ENCODE results near the gene WIPF2. TPM values are rescaled to one million over a fixed set of nuclear protein-coding genes. Genes with fewer than 3 reads are reported as not detected.
A peak's percentile ranks its signal among the peaks of the same experiment; 100 is the strongest.

WIPF2 gene, protein sequence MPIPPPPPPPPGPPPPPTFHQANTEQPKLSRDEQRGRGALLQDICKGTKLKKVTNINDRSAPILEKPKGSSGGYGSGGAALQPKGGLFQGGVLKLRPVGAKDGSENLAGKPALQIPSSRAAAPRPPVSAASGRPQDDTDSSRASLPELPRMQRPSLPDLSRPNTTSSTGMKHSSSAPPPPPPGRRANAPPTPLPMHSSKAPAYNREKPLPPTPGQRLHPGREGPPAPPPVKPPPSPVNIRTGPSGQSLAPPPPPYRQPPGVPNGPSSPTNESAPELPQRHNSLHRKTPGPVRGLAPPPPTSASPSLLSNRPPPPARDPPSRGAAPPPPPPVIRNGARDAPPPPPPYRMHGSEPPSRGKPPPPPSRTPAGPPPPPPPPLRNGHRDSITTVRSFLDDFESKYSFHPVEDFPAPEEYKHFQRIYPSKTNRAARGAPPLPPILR
- polyA plus RNA-seq (2013) = 11.1 TPM

DNA sequence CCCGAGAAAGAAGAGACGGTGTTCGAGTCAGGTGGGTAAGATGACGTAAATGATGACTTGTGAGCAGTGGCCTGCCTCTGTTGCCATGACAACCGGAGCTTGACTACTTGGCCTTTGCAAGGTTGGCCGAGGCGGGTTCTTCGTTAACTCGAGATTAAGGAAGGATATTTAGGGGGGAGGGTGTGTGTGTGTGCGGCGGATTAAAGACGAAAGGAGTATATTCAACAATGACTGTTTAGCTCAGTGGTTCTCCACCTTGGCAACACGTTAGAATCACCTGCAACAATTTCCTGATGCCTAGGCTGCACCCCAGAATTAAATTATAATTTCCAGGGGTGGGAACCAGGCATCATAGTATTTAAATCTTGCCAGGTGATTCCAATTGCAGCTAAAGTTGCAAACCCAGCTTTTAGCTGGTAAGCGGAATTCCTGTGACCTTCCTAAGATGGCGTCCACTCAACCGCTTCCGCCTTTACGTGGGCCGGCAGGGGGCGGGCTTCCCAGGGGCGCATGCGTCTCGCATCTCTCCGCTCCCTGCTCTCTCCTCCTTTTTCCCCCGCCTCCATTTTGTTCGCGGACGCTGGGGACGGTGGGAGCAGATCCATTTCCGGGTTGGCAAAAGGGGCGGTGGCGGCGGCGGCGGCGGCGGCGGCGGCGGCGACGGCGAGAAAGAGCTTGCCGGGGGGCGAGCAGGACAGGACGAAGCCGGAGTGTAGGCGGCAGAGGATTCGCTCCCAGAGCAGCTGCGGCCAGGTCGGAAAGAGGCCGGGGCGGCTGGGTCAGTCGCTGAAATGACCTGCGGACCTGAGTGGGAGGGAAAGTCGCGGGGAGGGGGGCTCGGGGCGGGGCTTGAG lies at the start of gene WIPF2:
Gene WIPF2, plus strand, starts transcription at position 565 of the 854 bp plus-strand sequence. CDS start 37,156 bp downstream, outside the sequence.
- Histone ChIP-seq H3K27ac (ENCODE audit: insufficient read depth in 1 of 2, low read depth in 1 of 2, low read length in 2 of 2, poor library complexity in 1 of 2, severe bottlenecking in 2 of 2) (peak within 1 kb of the TSS; percentile 93 to 96), H3K27me3 (replicated peaks in 2 of 5; ENCODE audit: control insufficient read depth in 4 of 5, insufficient read depth in 5 of 5, low read length in 4 of 5) (no peaks in the 10 kb centered on the region), H3K36me3 (ENCODE audit: control insufficient read depth in 4 of 4, insufficient read depth in 4 of 4, low read length in 3 of 4) (peaks cover 0 to 2% (median 0%) of the 10 kb centered on the region in 4 experiments), H3K4me3 (ENCODE audit: control insufficient read depth in 1 of 7, extremely low read depth in 1 of 7, insufficient read depth in 4 of 7, low read depth in 2 of 7, low read length in 6 of 7) (peak within 1 kb of the TSS; percentile 40 to 94 (median 87)), H3K4me1 (ENCODE audit: control extremely low read depth in 1 of 4, control insufficient read depth in 4 of 4, insufficient read depth in 4 of 4, low read length in 3 of 4) (peaks cover 0 to 12% (median 7%) of the 10 kb centered on the region in 4 experiments), H3K9me3 (ENCODE audit: control extremely low read depth in 1 of 5, control insufficient read depth in 4 of 5, insufficient read depth in 2 of 5, low read depth in 1 of 5, low read length in 4 of 5) (no peaks in the 10 kb centered on the region)
- ChIA-PET CTCF (interaction anchor here (0.5 to 3.0 kb wide), 14 partner anchors 10 to 139 kb away, joined by 3 to 21 read pairs (median 4); partner anchors contain the start of gene CDC6), POLR2A (interaction anchor here (0.6 to 1.4 kb wide), 3 partner anchors 15 to 314 kb away, joined by 3 to 4 read pairs (median 3); no protein-coding TSS in a partner anchor)
- DNase-seq = peak; percentile 98 to 99 (median 98)
- under 1% methylated on average over 36 of the region's 59 CpGs for WGBS (ENCODE audit: insufficient coverage)

GRCh38 chr17:40170325-40170724 lies 48.8 kb upstream of the WIPF2 start:
- Histone ChIP-seq H3K4me3 (ENCODE audit: control insufficient read depth in 1 of 7, extremely low read depth in 1 of 7, insufficient read depth in 4 of 7, low read depth in 2 of 7, low read length in 6 of 7) (no peak overlapping the region), H3K4me1 (ENCODE audit: control extremely low read depth in 1 of 4, control insufficient read depth in 4 of 4, insufficient read depth in 4 of 4, low read length in 3 of 4) (no peaks in the 10 kb centered on the region), H3K36me3 (ENCODE audit: control insufficient read depth in 4 of 4, insufficient read depth in 4 of 4, low read length in 3 of 4) (peaks cover 29 to 76% (median 52%) of the 10 kb centered on the region in 4 experiments), H3K27me3 (replicated peaks in 2 of 5; ENCODE audit: control insufficient read depth in 4 of 5, insufficient read depth in 5 of 5, low read length in 4 of 5) (no peaks in the 10 kb centered on the region), H3K27ac (ENCODE audit: insufficient read depth in 1 of 2, low read depth in 1 of 2, low read length in 2 of 2, poor library complexity in 1 of 2, severe bottlenecking in 2 of 2) (no peak overlapping the region), H3K9me3 (ENCODE audit: control extremely low read depth in 1 of 5, control insufficient read depth in 4 of 5, insufficient read depth in 2 of 5, low read depth in 1 of 5, low read length in 4 of 5) (no peaks in the 10 kb centered on the region)
- 94% methylated on average over 2 of the region's 2 CpGs for WGBS (ENCODE audit: insufficient coverage)
- POLR2A ChIA-PET = no interaction called here
- DNase-seq = no peak
- CTCF ChIA-PET = interaction anchor here (0.8 to 1.6 kb wide), 7 partner anchors 20 to 144 kb away, joined by 3 to 12 read pairs (median 3); no protein-coding TSS in a partner anchor

DNA sequence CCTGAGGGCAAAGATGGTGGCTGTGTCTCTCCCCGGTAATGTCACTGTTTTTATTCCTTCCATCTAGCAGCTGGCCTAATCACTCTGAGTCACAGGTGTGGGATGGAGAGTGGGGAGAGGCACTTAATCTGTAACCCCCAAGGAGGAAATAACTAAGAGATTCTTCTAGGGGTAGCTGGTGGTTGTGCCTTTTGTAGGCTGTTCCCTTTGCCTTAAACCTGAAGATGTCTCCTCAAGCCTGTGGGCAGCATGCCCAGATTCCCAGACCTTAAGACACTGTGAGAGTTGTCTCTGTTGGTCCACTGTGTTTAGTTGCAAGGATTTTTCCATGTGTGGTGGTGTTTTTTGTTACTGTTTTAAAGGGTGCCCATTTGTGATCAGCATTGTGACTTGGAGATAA lies 47.4 kb upstream of the WIPF2 start:
- Histone ChIP-seq H3K36me3 (ENCODE audit: control insufficient read depth in 4 of 4, insufficient read depth in 4 of 4, low read length in 3 of 4) (peaks cover 26 to 71% (median 53%) of the 10 kb centered on the region in 4 experiments), H3K27ac (ENCODE audit: insufficient read depth in 1 of 2, low read depth in 1 of 2, low read length in 2 of 2, poor library complexity in 1 of 2, severe bottlenecking in 2 of 2) (no peak overlapping the region), H3K9me3 (ENCODE audit: control extremely low read depth in 1 of 5, control insufficient read depth in 4 of 5, insufficient read depth in 2 of 5, low read depth in 1 of 5, low read length in 4 of 5) (no peaks in the 10 kb centered on the region), H3K4me1 (ENCODE audit: control extremely low read depth in 1 of 4, control insufficient read depth in 4 of 4, insufficient read depth in 4 of 4, low read length in 3 of 4) (peaks cover 0 to 2% (median 1%) of the 10 kb centered on the region in 4 experiments), H3K27me3 (replicated peaks in 2 of 5; ENCODE audit: control insufficient read depth in 4 of 5, insufficient read depth in 5 of 5, low read length in 4 of 5) (no peaks in the 10 kb centered on the region), H3K4me3 (ENCODE audit: control insufficient read depth in 1 of 7, extremely low read depth in 1 of 7, insufficient read depth in 4 of 7, low read depth in 2 of 7, low read length in 6 of 7) (no peak overlapping the region)
- DNase-seq = no peak
- 88% methylated on average over 1 of the region's 1 CpG for WGBS (ENCODE audit: insufficient coverage)
- POLR2A ChIA-PET = interaction anchor here (0.7 kb wide), 1 partner anchor 104 kb away, joined by 3 read pairs; no protein-coding TSS in a partner anchor
- CTCF ChIA-PET = interaction anchor here (1.3 kb wide), 1 partner anchor 74 kb away, joined by 3 read pairs; no protein-coding TSS in a partner anchor

DNA sequence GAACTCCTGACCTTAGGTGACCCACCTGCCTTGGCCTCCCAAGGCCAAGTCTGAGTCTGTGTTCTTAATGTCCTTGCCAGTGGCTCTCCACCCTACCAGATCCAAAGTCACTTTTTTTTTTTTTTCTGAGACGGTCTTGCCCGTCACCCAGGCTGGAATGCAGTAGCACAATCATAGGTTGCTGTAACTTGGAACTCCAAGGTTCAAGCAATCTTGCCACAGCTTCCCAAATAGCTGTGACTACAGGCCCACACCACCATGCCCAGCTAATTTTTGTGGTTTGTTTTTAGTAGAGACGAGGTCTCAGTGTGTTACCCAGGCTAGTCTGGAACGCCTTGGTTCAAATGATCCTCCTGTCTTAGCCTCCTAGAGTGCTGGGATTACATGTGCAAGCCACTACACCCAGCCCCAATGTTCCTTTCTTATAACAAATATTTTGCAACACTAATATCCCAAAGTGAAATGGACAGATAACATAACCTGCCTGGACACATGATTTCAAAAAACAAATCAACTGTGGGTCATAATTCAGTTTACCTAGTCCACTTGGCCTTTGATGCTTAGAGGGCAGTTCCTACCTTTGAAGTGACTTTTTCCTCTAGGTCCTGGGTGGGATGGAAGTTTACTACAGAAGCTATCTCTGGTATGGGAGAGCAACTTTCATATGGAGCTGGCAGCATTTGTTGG lies 45.9 kb upstream of the WIPF2 start:
- DNase-seq = no peak
- H3K27ac ChIP-seq (ENCODE audit: insufficient read depth in 1 of 2, low read depth in 1 of 2, low read length in 2 of 2, poor library complexity in 1 of 2, severe bottlenecking in 2 of 2) = no peak overlapping the region
- WGBS (ENCODE audit: insufficient coverage) = no CpG with 5 or more reads among the region's 4 CpGs
- ChIA-PET POLR2A (no interaction called here), CTCF (interaction anchor here (0.9 to 4.1 kb wide), 8 partner anchors 9 to 158 kb away, joined by 3 to 28 read pairs (median 3); partner anchors contain the start of gene CSF3)
- peaks cover 19 to 56% (median 43%) of the 10 kb centered on the region in 4 experiments for H3K36me3 ChIP-seq (ENCODE audit: control insufficient read depth in 4 of 4, insufficient read depth in 4 of 4, low read length in 3 of 4)
- H3K27me3 ChIP-seq (replicated peaks in 2 of 5; ENCODE audit: control insufficient read depth in 4 of 5, insufficient read depth in 5 of 5, low read length in 4 of 5) = peaks cover 0 to 3% (median 0%) of the 10 kb centered on the region in 5 experiments
- no peak overlapping the region for H3K4me3 ChIP-seq (ENCODE audit: control insufficient read depth in 1 of 7, extremely low read depth in 1 of 7, insufficient read depth in 4 of 7, low read depth in 2 of 7, low read length in 6 of 7)
- H3K4me1 ChIP-seq (ENCODE audit: control extremely low read depth in 1 of 4, control insufficient read depth in 4 of 4, insufficient read depth in 4 of 4, low read length in 3 of 4) = peaks cover 0 to 13% (median 10%) of the 10 kb centered on the region in 4 experiments
- no peaks in the 10 kb centered on the region for H3K9me3 ChIP-seq (ENCODE audit: control extremely low read depth in 1 of 5, control insufficient read depth in 4 of 5, insufficient read depth in 2 of 5, low read depth in 1 of 5, low read length in 4 of 5)

DNA sequence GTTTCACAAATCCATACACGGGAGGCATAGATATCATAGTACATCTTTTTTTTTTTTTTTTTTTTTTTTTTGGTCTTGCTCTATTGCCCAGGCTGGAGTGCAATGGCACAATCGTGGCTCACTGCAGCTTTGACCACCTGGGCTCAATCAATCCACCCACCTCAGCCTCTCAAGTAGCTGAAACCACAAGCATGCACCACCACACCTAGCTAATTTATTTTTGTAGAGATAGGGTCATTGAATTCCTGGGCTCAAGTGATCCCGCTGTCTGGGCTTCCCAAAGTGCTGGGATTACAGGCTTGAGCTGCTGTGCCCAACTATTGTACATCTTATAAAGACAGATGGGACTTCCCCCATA lies 45.3 kb upstream of the WIPF2 start:
- DNase-seq = no peak
- H3K9me3 ChIP-seq (ENCODE audit: control extremely low read depth in 1 of 5, control insufficient read depth in 4 of 5, insufficient read depth in 2 of 5, low read depth in 1 of 5, low read length in 4 of 5) = no peaks in the 10 kb centered on the region
- peaks cover 0 to 7% (median 0%) of the 10 kb centered on the region in 5 experiments for H3K27me3 ChIP-seq (replicated peaks in 2 of 5; ENCODE audit: control insufficient read depth in 4 of 5, insufficient read depth in 5 of 5, low read length in 4 of 5)
- whole genome bisulfite sequencing (ENCODE audit: insufficient coverage) = 100% methylated on average over 1 of the region's 3 CpGs
- POLR2A ChIA-PET = interaction anchor here (0.7 kb wide), 1 partner anchor 46 kb away, joined by 4 read pairs; no protein-coding TSS in a partner anchor
- H3K36me3 ChIP-seq (ENCODE audit: control insufficient read depth in 4 of 4, insufficient read depth in 4 of 4, low read length in 3 of 4) = peaks cover 19 to 53% (median 41%) of the 10 kb centered on the region in 4 experiments
- CTCF ChIA-PET = interaction anchor here (0.8 to 4.1 kb wide), 8 partner anchors 10 to 193 kb away, joined by 3 to 28 read pairs (median 4); partner anchors contain the start of gene PSMD3
- no peak overlapping the region for H3K4me3 ChIP-seq (ENCODE audit: control insufficient read depth in 1 of 7, extremely low read depth in 1 of 7, insufficient read depth in 4 of 7, low read depth in 2 of 7, low read length in 6 of 7)
- H3K4me1 ChIP-seq (ENCODE audit: control extremely low read depth in 1 of 4, control insufficient read depth in 4 of 4, insufficient read depth in 4 of 4, low read length in 3 of 4) = peaks cover 0 to 16% (median 11%) of the 10 kb centered on the region in 4 experiments
- H3K27ac ChIP-seq (ENCODE audit: insufficient read depth in 1 of 2, low read depth in 1 of 2, low read length in 2 of 2, poor library complexity in 1 of 2, severe bottlenecking in 2 of 2) = no peak overlapping the region

DNA sequence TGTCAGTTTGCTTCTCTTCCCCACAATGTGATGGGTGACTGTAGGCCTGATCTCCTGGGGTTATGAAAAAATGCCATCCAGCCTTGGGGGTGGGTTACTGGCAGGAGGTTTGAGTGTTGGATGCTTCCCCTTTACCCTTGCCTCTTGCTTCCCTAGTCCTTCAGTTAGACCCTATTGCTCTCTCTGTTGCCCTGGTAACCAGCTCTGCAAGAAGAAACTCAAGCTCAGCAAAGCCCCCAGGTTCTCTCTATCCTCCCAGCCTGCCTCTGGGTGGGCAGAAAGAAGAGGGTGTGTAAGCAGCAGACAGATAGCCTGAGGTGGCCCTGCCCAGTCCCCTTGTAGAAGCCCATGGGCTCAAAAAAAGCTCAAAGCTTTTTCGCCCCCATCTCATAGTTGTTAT lies 44.6 kb upstream of the WIPF2 start:
- Histone ChIP-seq H3K4me3 (ENCODE audit: control insufficient read depth in 1 of 7, extremely low read depth in 1 of 7, insufficient read depth in 4 of 7, low read depth in 2 of 7, low read length in 6 of 7) (no peak overlapping the region), H3K36me3 (ENCODE audit: control insufficient read depth in 4 of 4, insufficient read depth in 4 of 4, low read length in 3 of 4) (peaks cover 19 to 46% (median 33%) of the 10 kb centered on the region in 4 experiments), H3K4me1 (ENCODE audit: control extremely low read depth in 1 of 4, control insufficient read depth in 4 of 4, insufficient read depth in 4 of 4, low read length in 3 of 4) (peaks cover 0 to 16% (median 11%) of the 10 kb centered on the region in 4 experiments), H3K27ac (ENCODE audit: insufficient read depth in 1 of 2, low read depth in 1 of 2, low read length in 2 of 2, poor library complexity in 1 of 2, severe bottlenecking in 2 of 2) (no peak overlapping the region), H3K27me3 (replicated peaks in 2 of 5; ENCODE audit: control insufficient read depth in 4 of 5, insufficient read depth in 5 of 5, low read length in 4 of 5) (peaks cover 0 to 8% (median 0%) of the 10 kb centered on the region in 5 experiments), H3K9me3 (ENCODE audit: control extremely low read depth in 1 of 5, control insufficient read depth in 4 of 5, insufficient read depth in 2 of 5, low read depth in 1 of 5, low read length in 4 of 5) (no peaks in the 10 kb centered on the region)
- POLR2A ChIA-PET = no interaction called here
- CTCF ChIA-PET = interaction anchor here (0.5 to 4.1 kb wide), 8 partner anchors 11 to 193 kb away, joined by 3 to 28 read pairs (median 4); partner anchors contain the start of gene PSMD3
- DNase-seq = peak in 2 of 3 donors; percentile 49 to 55
- WGBS (ENCODE audit: insufficient coverage) = 100% methylated on average over 1 of the region's 1 CpG

Data from common myeloid progenitor, CD34-positive (primary cell).